ENCODE measurements around the gene DCUN1D1. TPM values are rescaled to one million over a fixed set of nuclear protein-coding genes. Genes with fewer than 3 reads are reported as not detected.
"Not testable (repeated sequence)": the region's sequence is repeated elsewhere in the genome, so short reads cannot be mapped to it uniquely, and the experiment has no call there.

Gene DCUN1D1
- total RNA-seq, 2 experiments from 2014 or later: 54.0 to 54.8 TPM

- H3K4me3 Mint-ChIP-seq; H3K27ac Mint-ChIP-seq; POLR2A ChIA-PET; H3K4me1 Mint-ChIP-seq; H3K36me3 Mint-ChIP-seq (ENCODE audit: low read depth); H3K9me3 Mint-ChIP-seq; DNase-seq: not testable (repeated sequence)
- peaks cover 12% of the 10 kb centered on the region for H3K27me3 Mint-ChIP-seq
- CTCF ChIA-PET: interaction anchor here (1.0 kb wide), 1 partner anchor 12 kb away, joined by 5 read pairs; no protein-coding TSS in a partner anchor
Observed at GRCh38 chr3:182993486-182994201, 13.3 kb upstream of the DCUN1D1 start.

- Mint-ChIP-seq H3K36me3 (ENCODE audit: low read depth) (no peaks in the 10 kb centered on the region), H3K4me3 (no peak overlapping the region), H3K9me3 (peaks cover 7% of the 10 kb centered on the region), H3K4me1 (no peaks in the 10 kb centered on the region), H3K27me3 (peaks cover 2% of the 10 kb centered on the region), H3K27ac (no peak overlapping the region)
- CTCF ChIA-PET: interaction anchor here (0.6 to 1.8 kb wide), 4 partner anchors 12 to 39 kb away, joined by 3 to 5 read pairs (median 3); no protein-coding TSS in a partner anchor
- POLR2A ChIA-PET: no interaction called here
- no peak for DNase-seq
Observed at GRCh38 chr3:182989566-182989965, 9.2 kb upstream of the DCUN1D1 start.

- no peak overlapping the region for H3K4me3 Mint-ChIP-seq
- H3K27me3 Mint-ChIP-seq: no peaks in the 10 kb centered on the region
- no peak overlapping the region for H3K27ac Mint-ChIP-seq
- DNase-seq: no peak
- CTCF ChIA-PET: no interaction called here
- peaks cover 5% of the 10 kb centered on the region for H3K4me1 Mint-ChIP-seq
- H3K36me3 Mint-ChIP-seq (ENCODE audit: low read depth): no peaks in the 10 kb centered on the region
- POLR2A ChIA-PET: no interaction called here
- H3K9me3 Mint-ChIP-seq: no peaks in the 10 kb centered on the region
Observed at GRCh38 chr3:182986021-182986420, 5.7 kb upstream of the DCUN1D1 start.

- POLR2A ChIA-PET: no interaction called here
- Mint-ChIP-seq H3K27me3 (no peaks in the 10 kb centered on the region), H3K4me3 (no peak overlapping the region), H3K27ac (no peak overlapping the region), H3K9me3 (no peaks in the 10 kb centered on the region), H3K36me3 (ENCODE audit: low read depth) (no peaks in the 10 kb centered on the region), H3K4me1 (peaks cover 16% of the 10 kb centered on the region)
- no peak for DNase-seq
- CTCF ChIA-PET: interaction anchor here (0.6 kb wide), 1 partner anchor 37 kb away, joined by 3 read pairs; no protein-coding TSS in a partner anchor
Observed at GRCh38 chr3:182983876-182984275, 3.5 kb upstream of the DCUN1D1 start.

GRCh38 chr3:182981038-182981380 lies 671 bp upstream of the DCUN1D1 start:
- POLR2A ChIA-PET: no interaction called here
- no peaks in the 10 kb centered on the region for H3K27me3 Mint-ChIP-seq
- DNase-seq: no peak
- peak overlapping the region; percentile 78 for H3K4me3 Mint-ChIP-seq
- H3K4me1 Mint-ChIP-seq: peaks cover 35% of the 10 kb centered on the region
- H3K9me3 Mint-ChIP-seq: no peaks in the 10 kb centered on the region
- CTCF ChIA-PET: interaction anchor here (0.7 to 1.6 kb wide), 7 partner anchors 10 to 401 kb away, joined by 3 to 5 read pairs (median 4); no protein-coding TSS in a partner anchor
- no peaks in the 10 kb centered on the region for H3K36me3 Mint-ChIP-seq (ENCODE audit: low read depth)
- peak overlapping the region; percentile 90 for H3K27ac Mint-ChIP-seq

- peaks cover 38% of the 10 kb centered on the region for H3K4me1 Mint-ChIP-seq
- H3K9me3 Mint-ChIP-seq: no peaks in the 10 kb centered on the region
- no peaks in the 10 kb centered on the region for H3K36me3 Mint-ChIP-seq (ENCODE audit: low read depth)
- H3K27me3 Mint-ChIP-seq: no peaks in the 10 kb centered on the region
- CTCF ChIA-PET: no interaction called here
- peak overlapping the region; percentile 95 for H3K27ac Mint-ChIP-seq
- DNase-seq: peak; percentile 39
- POLR2A ChIA-PET: no interaction called here
- H3K4me3 Mint-ChIP-seq: peak overlapping the region; percentile 90
Observed at GRCh38 chr3:182979674-182980191, 605 bp downstream of the DCUN1D1 start.

GRCh38 chr3:182979103-182979673 lies 1.1 kb downstream of the DCUN1D1 start:
- Mint-ChIP-seq H3K36me3 (ENCODE audit: low read depth) (no peaks in the 10 kb centered on the region), H3K27me3 (no peaks in the 10 kb centered on the region), H3K4me3 (peak overlapping the region; percentile 90), H3K27ac (peak overlapping the region; percentile 95), H3K9me3 (no peaks in the 10 kb centered on the region), H3K4me1 (peaks cover 38% of the 10 kb centered on the region)
- no peak for DNase-seq
- ChIA-PET CTCF (no interaction called here), POLR2A (no interaction called here)

- POLR2A ChIA-PET: no interaction called here
- H3K4me3 Mint-ChIP-seq: peak overlapping the region; percentile 90
Observed at GRCh38 chr3:182978387-182978786, 2.0 kb downstream of the DCUN1D1 start.

GRCh38 chr3:182973047-182973446 lies 7.3 kb downstream of the DCUN1D1 start:
- H3K36me3 Mint-ChIP-seq (ENCODE audit: low read depth): peaks cover 14% of the 10 kb centered on the region
- POLR2A ChIA-PET: no interaction called here
- H3K27me3 Mint-ChIP-seq: no peaks in the 10 kb centered on the region
- CTCF ChIA-PET: no interaction called here
- H3K4me3 Mint-ChIP-seq: no peak overlapping the region
- H3K27ac Mint-ChIP-seq: no peak overlapping the region
- H3K9me3 Mint-ChIP-seq: no peaks in the 10 kb centered on the region
- no peak for DNase-seq
- H3K4me1 Mint-ChIP-seq: peaks cover 47% of the 10 kb centered on the region

More at GRCh38 chr3:182978387-182978786, 2.0 kb downstream of the DCUN1D1 start:
- H3K4me1 Mint-ChIP-seq: peaks cover 38% of the 10 kb centered on the region
- DNase-seq: no peak
- CTCF ChIA-PET: no interaction called here
- no peak overlapping the region for H3K27ac Mint-ChIP-seq
- no peaks in the 10 kb centered on the region for H3K36me3 Mint-ChIP-seq (ENCODE audit: low read depth)
- no peaks in the 10 kb centered on the region for H3K9me3 Mint-ChIP-seq
- no peaks in the 10 kb centered on the region for H3K27me3 Mint-ChIP-seq

- no peak overlapping the region for H3K4me3 Mint-ChIP-seq
- no peaks in the 10 kb centered on the region for H3K9me3 Mint-ChIP-seq
- DNase-seq: no peak
- H3K27ac Mint-ChIP-seq: no peak overlapping the region
- peaks cover 16% of the 10 kb centered on the region for H3K36me3 Mint-ChIP-seq (ENCODE audit: low read depth)
- H3K4me1 Mint-ChIP-seq: peaks cover 51% of the 10 kb centered on the region
- ChIA-PET POLR2A (no interaction called here), CTCF (interaction anchor here (0.7 to 1.7 kb wide), 2 partner anchors 10 to 99 kb away, joined by 4 read pairs; no protein-coding TSS in a partner anchor)
- no peaks in the 10 kb centered on the region for H3K27me3 Mint-ChIP-seq
Observed at GRCh38 chr3:182972387-182972786, 8.0 kb downstream of the DCUN1D1 start.

GRCh38 chr3:182971637-182972036 lies 8.7 kb downstream of the DCUN1D1 start:
- ChIA-PET POLR2A (interaction anchor here (0.6 kb wide), 1 partner anchor 174 kb away, joined by 10 read pairs; no protein-coding TSS in a partner anchor), CTCF (interaction anchor here (0.6 to 1.7 kb wide), 4 partner anchors 9 to 69 kb away, joined by 3 to 4 read pairs (median 4); no protein-coding TSS in a partner anchor)
- H3K4me1 Mint-ChIP-seq: peaks cover 52% of the 10 kb centered on the region
- no peak for DNase-seq
- H3K36me3 Mint-ChIP-seq (ENCODE audit: low read depth): peaks cover 16% of the 10 kb centered on the region
- no peaks in the 10 kb centered on the region for H3K27me3 Mint-ChIP-seq
- H3K27ac Mint-ChIP-seq: no peak overlapping the region
- H3K9me3 Mint-ChIP-seq: no peaks in the 10 kb centered on the region
- no peak overlapping the region for H3K4me3 Mint-ChIP-seq

GRCh38 chr3:182970811-182971418 lies 9.4 kb downstream of the DCUN1D1 start:
- ChIA-PET CTCF (interaction anchor here (1.1 to 1.7 kb wide), 4 partner anchors 8 to 81 kb away, joined by 3 to 4 read pairs (median 4); no protein-coding TSS in a partner anchor), POLR2A (no interaction called here)
- Mint-ChIP-seq H3K36me3 (ENCODE audit: low read depth) (peaks cover 20% of the 10 kb centered on the region), H3K4me1 (peaks cover 55% of the 10 kb centered on the region), H3K27me3 (no peaks in the 10 kb centered on the region), H3K27ac (no peak overlapping the region), H3K4me3 (no peak overlapping the region), H3K9me3 (no peaks in the 10 kb centered on the region)
- DNase-seq: no peak

GRCh38 chr3:182969853-182970252 lies 10.5 kb downstream of the DCUN1D1 start:
- H3K27ac Mint-ChIP-seq: no peak overlapping the region
- ChIA-PET POLR2A (no interaction called here), CTCF (interaction anchor here (1.0 to 1.6 kb wide), 2 partner anchors 11 to 13 kb away, joined by 3 to 5 read pairs; no protein-coding TSS in a partner anchor)
- peaks cover 61% of the 10 kb centered on the region for H3K4me1 Mint-ChIP-seq
- H3K36me3 Mint-ChIP-seq (ENCODE audit: low read depth): peaks cover 20% of the 10 kb centered on the region
- H3K9me3 Mint-ChIP-seq: no peaks in the 10 kb centered on the region
- no peaks in the 10 kb centered on the region for H3K27me3 Mint-ChIP-seq
- no peak overlapping the region for H3K4me3 Mint-ChIP-seq
- no peak for DNase-seq

All from activated CD4-positive, alpha-beta T cell treated with anti-CD3 and anti-CD28 coated beads, Interleukin-2, amount 10 ng/mL, durations not matched to agents 7 days and 5 days (primary cell).